H1 (cell line): ENCODE results near the gene MT1F. TPM values are rescaled to one million over a fixed set of nuclear protein-coding genes. Genes with fewer than 3 reads are reported as not detected.

Experiments used
- CTCF ChIA-PET: fragments of 300-600 bp; sonication (Branson Sonifier 250); formaldehyde crosslinking; loops from one replicate; lab custom pipeline; 2021; ENCODE audit not compliant: partially characterized antibody; lab: Charles Lee
- POLR2A ChIA-PET: fragments of 300-600 bp; sonication (Branson Sonifier 250); formaldehyde crosslinking; loops from one replicate; lab custom pipeline; 2021; ENCODE audit warnings: inconsistent platforms; ENCODE audit not compliant: partially characterized antibody; lab: Charles Lee
- DNase-seq, 2 experiments: peaks; one replicate each; pipeline versions ENCODE4 v3.0.0 to v3.0.0-alpha.2; 2010 to 2022; ENCODE audit warnings: low spot score in 2 of 2, low read depth in 1 of 2, mixed read lengths in 1 of 2
- FAIRE-seq: peaks from 2 replicates; lab custom pipeline; 2011; peaks lifted over from hg19 to GRCh38; lab: Jason Lieb, UNC
- H2AFZ ChIP-seq: 2 replicates; pipeline ENCODE4 v1.8.1; 2012; ENCODE audit warnings: low read length, inconsistent platforms
- H2AK5ac ChIP-seq: 2 replicates; pipeline ENCODE4 v1.6.1; 2013; ENCODE audit warnings: low read depth, low read length
- H2BK120ac ChIP-seq: replicated peaks from 2 replicates; pipeline ENCODE3; 2013; ENCODE audit warnings: low read depth, low read length, inconsistent platforms
- H2BK12ac ChIP-seq: 2 replicates; pipeline ENCODE4 v1.6.1; 2013; ENCODE audit warnings: low read depth, low read length
- H2BK15ac ChIP-seq: 2 replicates; pipeline ENCODE4 v1.6.1; 2013; ENCODE audit warnings: low read length
- H2BK20ac ChIP-seq: 2 replicates; pipeline ENCODE4 v1.6.1; 2013; ENCODE audit warnings: low read length
- H2BK5ac ChIP-seq: 2 replicates; pipeline ENCODE4 v1.6.1; 2013; ENCODE audit warnings: low read depth, low read length
- H3K14ac ChIP-seq: 2 replicates; pipeline ENCODE4 v1.6.1; 2013; ENCODE audit warnings: inconsistent platforms; ENCODE audit not compliant: insufficient read length
- H3K18ac ChIP-seq: 2 replicates; pipeline ENCODE4 v1.6.1; 2013; ENCODE audit warnings: low read length; ENCODE audit errors: extremely low read depth
- H3K23ac ChIP-seq: 2 replicates; pipeline ENCODE4 v1.6.1; 2013; ENCODE audit warnings: inconsistent platforms; ENCODE audit not compliant: insufficient read length
- H3K23me2 ChIP-seq: 2 replicates; pipeline ENCODE4 v1.6.1; 2013; ENCODE audit warnings: low read depth, low read length
- H3K27ac ChIP-seq: 2 replicates; pipeline ENCODE4 v1.6.1; 2011; ENCODE audit warnings: low read depth, low read length, inconsistent platforms
- H3K27me3 ChIP-seq, 4 experiments: replicated peaks in 1 of 4; 1 replicate in 1 of 4; 2 replicates in 3 of 4; pipeline versions ENCODE4 v1.6.1 to v1.8.1; 2011 to 2013; ENCODE audit warnings: low read length in 3 of 4, mild to moderate bottlenecking in 3 of 4, inconsistent platforms in 2 of 4, mixed read lengths in 2 of 4, moderate library complexity in 1 of 4; ENCODE audit not compliant: control insufficient read depth in 3 of 4, insufficient read depth in 3 of 4; ENCODE audit errors: extremely low read depth in 1 of 4
- H3K36me3 ChIP-seq, 4 experiments: 2 replicates each; pipeline versions ENCODE4 v1.6.1 to v1.8.1; 2011 to 2013; ENCODE audit warnings: mild to moderate bottlenecking in 4 of 4, low read length in 3 of 4, moderate library complexity in 2 of 4, control low read depth in 1 of 4, inconsistent platforms in 1 of 4; ENCODE audit not compliant: insufficient read depth in 4 of 4, control insufficient read depth in 2 of 4
- H3K4ac ChIP-seq: replicated peaks from 2 replicates; pipeline ENCODE3; 2013; ENCODE audit warnings: low read length, low read depth, mixed read lengths, inconsistent platforms; ENCODE audit not compliant: insufficient read length
- H3K4me1 ChIP-seq, 4 experiments: replicated peaks in 1 of 4; 1 replicate in 1 of 4; 2 replicates in 3 of 4; pipeline versions ENCODE4 v1.6.1 to v1.8.1; 2011 to 2013; ENCODE audit warnings: low read length in 3 of 4, inconsistent platforms in 2 of 4, mixed read lengths in 1 of 4; ENCODE audit not compliant: insufficient read depth in 4 of 4, control insufficient read depth in 3 of 4
- H3K4me2 ChIP-seq, 2 experiments: 2 replicates each; pipeline versions ENCODE4 v1.6.1 to v1.8.1; 2011 to 2013; ENCODE audit warnings: low read depth in 2 of 2, low read length in 2 of 2, control low read depth in 1 of 2, inconsistent platforms in 1 of 2, mild to moderate bottlenecking in 1 of 2; ENCODE audit not compliant: insufficient read depth in 1 of 2
- H3K4me3 ChIP-seq, 4 experiments: fragments of 200-600, 300-600 bp in 1 of 4; sonication (generic), shearing (Covaris generic), sonication (Bioruptor Twin) in 1 of 4; 2 replicates each; pipeline versions ENCODE4 v1.5.1 to v1.8.1; 2011 to 2016; ENCODE audit warnings: low read length in 4 of 4, low read depth in 3 of 4, control low read depth in 2 of 4, inconsistent platforms in 2 of 4, mild to moderate bottlenecking in 2 of 4, mixed read lengths in 1 of 4, moderate library complexity in 1 of 4; ENCODE audit not compliant: insufficient read depth in 2 of 4; ENCODE audit errors: extremely low read depth in 1 of 4
- H3K56ac ChIP-seq: replicated peaks from 2 replicates; pipeline ENCODE3; 2013; ENCODE audit warnings: low read depth, mild to moderate bottlenecking, mixed read lengths, low read length, inconsistent platforms; ENCODE audit not compliant: insufficient read length
- H3K79me1 ChIP-seq: 2 replicates; pipeline ENCODE4 v1.6.1; 2013; ENCODE audit warnings: low read depth, low read length, control low read depth
- H3K79me2 ChIP-seq, 2 experiments: 2 replicates each; pipeline versions ENCODE4 v1.6.1 to v1.8.1; 2012 to 2013; ENCODE audit warnings: low read length in 2 of 2, mild to moderate bottlenecking in 2 of 2, inconsistent platforms in 1 of 2; ENCODE audit not compliant: insufficient read depth in 2 of 2, control insufficient read depth in 1 of 2
- H3K9ac ChIP-seq, 4 experiments: replicated peaks in 1 of 4; 1 replicate in 1 of 4; 2 replicates in 3 of 4; pipeline versions ENCODE4 v1.6.1 to v1.8.1; 2011 to 2013; ENCODE audit warnings: low read depth in 3 of 4, low read length in 3 of 4, control low read depth in 2 of 4, mild to moderate bottlenecking in 2 of 4, moderate library complexity in 2 of 4, inconsistent platforms in 1 of 4; ENCODE audit errors: extremely low read depth in 1 of 4
- H3K9me3 ChIP-seq, 2 experiments: 2 replicates each; pipeline versions ENCODE4 v1.6.1 to v1.8.1; 2012 to 2013; ENCODE audit warnings: mild to moderate bottlenecking in 2 of 2, moderate library complexity in 2 of 2, control low read depth in 1 of 2, inconsistent platforms in 1 of 2, low read depth in 1 of 2, low read length in 1 of 2, mixed read lengths in 1 of 2; ENCODE audit not compliant: insufficient read depth in 2 of 2
- H4K20me1 ChIP-seq, 2 experiments: replicated peaks in 1 of 2; 2 replicates each; pipeline versions ENCODE3 to v1.8.1; 2011 to 2013; ENCODE audit warnings: inconsistent platforms in 2 of 2, low read length in 2 of 2, mild to moderate bottlenecking in 1 of 2; ENCODE audit not compliant: insufficient read depth in 2 of 2, control insufficient read depth in 1 of 2
- H4K5ac ChIP-seq: 2 replicates; pipeline ENCODE4 v1.6.1; 2013; ENCODE audit warnings: low read length, low read depth, mixed read lengths, inconsistent platforms; ENCODE audit not compliant: insufficient read length
- H4K8ac ChIP-seq: 2 replicates; pipeline ENCODE4 v1.8.0; 2013; ENCODE audit warnings: mild to moderate bottlenecking, moderate library complexity, low read length, inconsistent platforms; ENCODE audit not compliant: insufficient read depth; ENCODE audit errors: extremely low read depth
- H4K91ac ChIP-seq: replicated peaks from 2 replicates; pipeline ENCODE3; 2013; ENCODE audit warnings: low read length, mixed read lengths, inconsistent platforms; ENCODE audit not compliant: insufficient read length
- ASH2L ChIP-seq: fragments of 200-600, 300-600 bp; sonication (generic); IDR thresholded peaks from one replicate; pipeline ENCODE4 v1.7.1; 2017; ENCODE audit warnings: low read length
- BCL11A ChIP-seq, 2 experiments: IDR thresholded peaks; one replicate each; pipeline ENCODE4 v1.6.1; 2011; ENCODE audit warnings: low read depth in 2 of 2, low read length in 2 of 2, mild to moderate bottlenecking in 2 of 2
- EGR1 ChIP-seq: IDR thresholded peaks from 2 replicates; pipeline ENCODE4 v1.6.1; 2011; ENCODE audit warnings: low read depth, low read length, borderline replicate concordance
- EZH2 ChIP-seq: fragments of 200-600 bp; sonication (generic); IDR thresholded peaks from 2 replicates; pipeline ENCODE4 v1.7.1; 2012; ENCODE audit warnings: low read depth, mild to moderate bottlenecking, moderate library complexity, low read length, inconsistent platforms; ENCODE audit not compliant: severe bottlenecking
- KDM4A ChIP-seq: IDR thresholded peaks from one replicate; pipeline ENCODE4 v1.7.1; 2012; ENCODE audit warnings: low read depth, mild to moderate bottlenecking, moderate library complexity, low read length, inconsistent platforms; ENCODE audit not compliant: severe bottlenecking
- NRF1 ChIP-seq: IDR thresholded peaks from 2 replicates; pipeline ENCODE4 v1.6.1; 2011; ENCODE audit warnings: mild to moderate bottlenecking, low read depth, low read length, improper control_type of control experiment
- WGBS, 2 experiments: shearing (Covaris generic) in 1 of 2; methylation state at CpG; one replicate each; pipeline versions ENCODE4 v1.1.6 to v1.1.7; 2013 to 2015; ENCODE audit warnings: low lambda C conversion rate in 2 of 2, mixed read lengths in 2 of 2, inconsistent platforms in 1 of 2, low coverage in 1 of 2, missing lambda C conversion rate in 1 of 2; ENCODE audit not compliant: insufficient replicate concordance in 2 of 2, insufficient coverage in 1 of 2, insufficient read length in 1 of 2; ENCODE audit errors: extremely low coverage in 1 of 2, missing lambda C conversion rate in 1 of 2; 5-methylcytosine and 5-hydroxymethylcytosine counted together
- polyA plus RNA-seq, 7 experiments: library from polyadenylated mRNA; depleted of rRNA in 3 of 7; stranded (reverse) in 5 of 7; unstranded in 2 of 7; fragments of >200 nt in 5 of 7; fragments of 200-250 nt in 2 of 7; gene quantifications; 1 replicate in 5 of 7; 2 replicates in 1 of 7; 4 replicates in 1 of 7; pipeline versions ENCODE4 v1.2.1 to v1.2.3, GENCODE V29; 2011 to 2013; ENCODE audit warnings: missing spikeins in 2 of 7, mixed read lengths in 2 of 7
- total RNA-seq: library from RNA; stranded (reverse); fragmentation: NEBNext Ultra II Directional; extraction: Animal tissue kit (Norgen Biotek cat#: 25700); gene quantifications from 2 replicates; pipeline ENCODE4 v1.2.1, GENCODE V29; 2021

The MT1F gene
- total and polyA plus RNA-seq, 2 of the 8 experiments (the other 6 are each of a cell fraction or from before 2014, with no cell fraction given) = 5.9 to 20.8 TPM

DNA sequence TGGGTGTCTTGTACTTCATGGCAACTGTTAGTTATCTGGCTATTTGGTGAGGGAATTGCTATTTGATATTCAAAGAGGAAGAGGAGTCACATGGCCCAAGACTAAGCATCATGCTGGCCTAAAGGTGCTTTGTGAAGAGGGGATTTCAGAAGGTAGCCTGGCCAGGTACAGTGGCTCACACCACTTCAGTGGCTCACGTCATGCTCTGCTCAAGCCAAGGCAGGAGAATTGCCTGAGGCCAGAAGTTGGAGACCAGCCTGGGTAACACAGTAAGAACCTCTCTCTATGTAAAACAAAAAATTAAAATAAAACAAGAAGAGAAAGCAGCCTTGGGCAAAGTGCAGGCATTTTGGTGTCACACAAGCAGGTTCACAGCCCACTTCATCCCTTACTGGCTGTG lies 12.4 kb upstream of the MT1F start:
- no peak overlapping the region for H3K27ac ChIP-seq
- H3K4me1 ChIP-seq = peaks cover 0 to 18% (median 7%) of the 10 kb centered on the region in 4 experiments; a peak in 6 of 7 replicates
- no peak overlapping the region for H3K14ac ChIP-seq
- no peak overlapping the region for H3K56ac ChIP-seq
- H3K79me2 ChIP-seq = no peaks in the 10 kb centered on the region
- CTCF ChIA-PET = interaction anchor here (1.4 to 3.1 kb wide), 2 partner anchors 32 to 43 kb away, joined by 5 to 29 read pairs; no protein-coding TSS in a partner anchor
- no peak overlapping the region for H3K4me3 ChIP-seq
- no peaks in the 10 kb centered on the region for H3K9me3 ChIP-seq
- H3K4ac ChIP-seq = no peak overlapping the region
- H4K5ac ChIP-seq = no peak overlapping the region
- no peak overlapping the region for H3K18ac ChIP-seq
- no peak overlapping the region for H3K9ac ChIP-seq
- no peak for DNase-seq
- TF ChIP-seq BCL11A (IDR thresholded peaks at IDR 0.05; ENCODE audit: low read depth in 2 of 2, low read length in 2 of 2) = no peak
- no peak for TF ChIP-seq EGR1
- no peak for TF ChIP-seq ASH2L
- TF ChIP-seq EZH2 = no peak
- no peak for TF ChIP-seq NRF1
- TF ChIP-seq KDM4A = no peak
- TF ChIP-seq, all 59 proteins: peak for 0
- Histone ChIP-seq H4K91ac (no peak overlapping the region), H4K20me1 (peaks cover 4 to 17% of the 10 kb centered on the region in 2 experiments), H3K23me2 (peaks cover 4% of the 10 kb centered on the region; the same call in 1 of the 2 replicates), H2BK120ac (no peak overlapping the region), H2BK12ac (no peak overlapping the region), H4K8ac (no peak overlapping the region), H3K23ac (no peak overlapping the region), H3K27me3 (peaks cover 75 to 97% (median 92%) of the 10 kb centered on the region in 4 experiments), H2BK20ac (no peak overlapping the region), H3K36me3 (no peaks in the 10 kb centered on the region), H2BK5ac (no peak overlapping the region), H2AK5ac (no peak overlapping the region), H2AFZ (no peak overlapping the region), H3K79me1 (no peaks in the 10 kb centered on the region), H3K4me2 (no peak overlapping the region), H2BK15ac (no peak overlapping the region)
- POLR2A ChIA-PET = interaction anchor here (0.8 to 1.1 kb wide), 2 partner anchors 13 to 19 kb away, joined by 3 read pairs; no protein-coding TSS in a partner anchor
- FAIRE-seq = no peak
- 64% methylated on average over 1 of the region's 1 CpG; no CpG with 5 or more reads in 1 of the 2 experiments for WGBS, 2 experiments
